ENCODE data around the gene TNFRSF1B. TPM values are rescaled to one million over a fixed set of nuclear protein-coding genes. Genes with fewer than 3 reads are reported as not detected.

The TNFRSF1B gene
- total and polyA plus RNA-seq, 2 donors (not counting 1 experiment from before 2014, with no cell fraction given) = 24.8 to 27.5 TPM

- H3K36me3 ChIP-seq (ENCODE audit: control insufficient read depth, insufficient read depth, low read length) = peaks cover 5% of the 10 kb centered on the region
- no peak overlapping the region for H3K4me3 ChIP-seq (replicated peaks in 1 of 4; ENCODE audit: control extremely low read depth in 1 of 4, insufficient read depth in 1 of 4, low read depth in 3 of 4, low read length in 4 of 4)
- H2AFZ ChIP-seq (ENCODE audit: low read length) = no peak overlapping the region
- H3K9me3 ChIP-seq (ENCODE audit: control insufficient read depth, insufficient read depth, low read depth, low read length) = no peaks in the 10 kb centered on the region
- H3K9ac ChIP-seq (ENCODE audit: insufficient read depth, low read length) = peak overlapping the region; percentile 1
- H4K20me1 ChIP-seq (ENCODE audit: control insufficient read depth, extremely low read depth, insufficient read depth, low read length) = no peaks in the 10 kb centered on the region
- peaks cover 26% of the 10 kb centered on the region for H3K4me1 ChIP-seq (ENCODE audit: control insufficient read depth, extremely low read depth, insufficient read depth, low read length)
- DNase-seq (ENCODE audit: low read depth in 2 of 2) = peak in 1 of 2 donors; percentile 45
- H3K27ac ChIP-seq (ENCODE audit: insufficient read depth, low read length) = peak overlapping the region; percentile 22
- no peaks in the 10 kb centered on the region for H3K27me3 ChIP-seq (ENCODE audit: control insufficient read depth, insufficient read depth, low read length)
- no peak overlapping the region for H3K4me2 ChIP-seq (ENCODE audit: extremely low read depth, insufficient read depth, low read length)
- TF ChIP-seq CTCF (conservative IDR thresholded peaks at IDR 0.05 in 1 of 2, IDR thresholded peaks at IDR 0.05 in 1 of 2; ENCODE audit: low read depth in 1 of 2, low read length in 2 of 2) = no peak
- no peak for TF ChIP-seq EZH2 (IDR thresholded peaks at IDR 0.05; ENCODE audit: low read length, missing control alignments)
- peaks cover 28% of the 10 kb centered on the region for H3K79me2 ChIP-seq (ENCODE audit: control insufficient read depth, insufficient read depth, low read length)
Observed at GRCh38 chr1:12185918-12186678, 19.3 kb downstream of the TNFRSF1B start.

- Histone ChIP-seq H2AFZ (ENCODE audit: low read length) (no peak overlapping the region), H3K4me2 (ENCODE audit: extremely low read depth, insufficient read depth, low read length) (no peak overlapping the region), H3K27me3 (ENCODE audit: control insufficient read depth, insufficient read depth, low read length) (no peaks in the 10 kb centered on the region), H3K36me3 (ENCODE audit: control insufficient read depth, insufficient read depth, low read length) (peaks cover 5% of the 10 kb centered on the region), H4K20me1 (ENCODE audit: control insufficient read depth, extremely low read depth, insufficient read depth, low read length) (no peaks in the 10 kb centered on the region), H3K9me3 (ENCODE audit: control insufficient read depth, insufficient read depth, low read depth, low read length) (no peaks in the 10 kb centered on the region), H3K4me1 (ENCODE audit: control insufficient read depth, extremely low read depth, insufficient read depth, low read length) (peaks cover 25% of the 10 kb centered on the region), H3K27ac (ENCODE audit: insufficient read depth, low read length) (no peak overlapping the region), H3K79me2 (ENCODE audit: control insufficient read depth, insufficient read depth, low read length) (peaks cover 28% of the 10 kb centered on the region), H3K9ac (ENCODE audit: insufficient read depth, low read length) (no peak overlapping the region), H3K4me3 (replicated peaks in 1 of 4; ENCODE audit: control extremely low read depth in 1 of 4, insufficient read depth in 1 of 4, low read depth in 3 of 4, low read length in 4 of 4) (no peak overlapping the region)
- no peak for DNase-seq (ENCODE audit: low read depth in 2 of 2)
- TF ChIP-seq CTCF (conservative IDR thresholded peaks at IDR 0.05 in 1 of 2, IDR thresholded peaks at IDR 0.05 in 1 of 2; ENCODE audit: low read depth in 1 of 2, low read length in 2 of 2) (no peak), EZH2 (IDR thresholded peaks at IDR 0.05; ENCODE audit: low read length, missing control alignments) (no peak)
Observed at GRCh38 chr1:12186679-12186985, 19.8 kb downstream of the TNFRSF1B start.

- TF ChIP-seq CTCF (conservative IDR thresholded peaks at IDR 0.05 in 1 of 2, IDR thresholded peaks at IDR 0.05 in 1 of 2; ENCODE audit: low read depth in 1 of 2, low read length in 2 of 2) = no peak
- TF ChIP-seq EZH2 (IDR thresholded peaks at IDR 0.05; ENCODE audit: low read length, missing control alignments) = no peak
- no peak overlapping the region for H3K9ac ChIP-seq (ENCODE audit: insufficient read depth, low read length)
- H3K27ac ChIP-seq (ENCODE audit: insufficient read depth, low read length) = no peak overlapping the region
- H3K4me1 ChIP-seq (ENCODE audit: control insufficient read depth, extremely low read depth, insufficient read depth, low read length) = peaks cover 23% of the 10 kb centered on the region
- H3K36me3 ChIP-seq (ENCODE audit: control insufficient read depth, insufficient read depth, low read length) = peaks cover 7% of the 10 kb centered on the region
- no peak for DNase-seq (ENCODE audit: low read depth in 2 of 2)
- no peaks in the 10 kb centered on the region for H3K9me3 ChIP-seq (ENCODE audit: control insufficient read depth, insufficient read depth, low read depth, low read length)
- no peak overlapping the region for H3K4me3 ChIP-seq (replicated peaks in 1 of 4; ENCODE audit: control extremely low read depth in 1 of 4, insufficient read depth in 1 of 4, low read depth in 3 of 4, low read length in 4 of 4)
- H4K20me1 ChIP-seq (ENCODE audit: control insufficient read depth, extremely low read depth, insufficient read depth, low read length) = no peaks in the 10 kb centered on the region
- no peak overlapping the region for H2AFZ ChIP-seq (ENCODE audit: low read length)
- H3K79me2 ChIP-seq (ENCODE audit: control insufficient read depth, insufficient read depth, low read length) = peaks cover 28% of the 10 kb centered on the region
- H3K27me3 ChIP-seq (ENCODE audit: control insufficient read depth, insufficient read depth, low read length) = no peaks in the 10 kb centered on the region
- H3K4me2 ChIP-seq (ENCODE audit: extremely low read depth, insufficient read depth, low read length) = no peak overlapping the region
Observed at GRCh38 chr1:12188115-12188514, 21.3 kb downstream of the TNFRSF1B start.

Data from fibroblast of lung (primary cell).